Measurements from ENCODE around the gene CFAP210. TPM values are rescaled to one million over a fixed set of nuclear protein-coding genes. Genes with fewer than 3 reads are reported as not detected.

The CFAP210 gene
- total and polyA plus RNA-seq, 9 of the 15 experiments (the other 6 are each of a cell fraction or from before 2014, with no cell fraction given): 0.75 to 3.6 (median 1.3) TPM

DNA sequence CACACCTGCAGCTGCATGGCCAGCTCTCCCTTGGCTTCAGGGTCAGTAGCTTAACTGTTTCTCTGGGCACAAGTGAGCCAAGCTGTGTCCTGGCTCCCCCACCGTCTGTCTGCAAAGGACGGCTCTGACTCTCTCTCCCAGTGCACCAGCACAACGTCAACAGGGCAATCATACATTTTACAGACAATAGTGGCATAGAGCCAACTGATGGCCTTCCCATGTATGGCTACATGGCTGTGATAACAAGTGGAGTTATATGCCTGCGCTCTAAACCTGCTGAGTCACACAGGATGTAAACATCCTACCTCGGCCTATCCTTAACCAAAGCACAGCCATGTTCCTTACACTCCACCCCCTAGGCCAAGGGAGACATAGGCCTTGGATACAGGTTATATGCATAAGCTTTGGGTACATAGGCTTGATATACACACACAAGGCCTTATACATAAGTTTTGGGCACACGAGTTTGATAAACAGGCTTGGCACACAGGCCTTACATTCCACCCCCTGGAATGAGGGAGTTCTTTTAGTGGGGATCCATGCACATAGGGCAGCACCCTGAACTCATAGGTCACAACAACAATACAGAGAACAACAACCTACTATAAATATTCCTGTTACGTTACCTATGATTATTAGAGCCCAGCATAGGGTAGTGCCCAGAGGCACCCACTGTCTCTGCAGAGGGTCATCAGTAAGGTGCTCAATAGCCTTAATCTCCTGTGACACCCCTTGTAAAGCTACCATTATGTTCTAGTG lies 17.7 kb upstream of the CFAP210 start (continued):
- TF ChIP-seq HLTF (IDR thresholded peaks at IDR 0.05) (no peak), ZNF347 (CRISPR knock-in tag; IDR thresholded peaks at IDR 0.05; ENCODE audit: low read depth) (peak; percentile 96), RUNX1 (IDR thresholded peaks at IDR 0.05; ENCODE audit: low read depth) (no peak), FOXK2 (conservative IDR thresholded peaks at IDR 0.05 in 1 of 2, IDR thresholded peaks at IDR 0.05 in 1 of 2; ENCODE audit: low read depth in 2 of 2) (peak; percentile 96 to 98), BRD9 (IDR thresholded peaks at IDR 0.05; ENCODE audit: low read depth, partially characterized antibody) (no peak), KLF13 (tag; IDR thresholded peaks at IDR 0.05; ENCODE audit: borderline replicate concordance, low read depth) (peak; percentile 98), SIN3B (IDR thresholded peaks at IDR 0.05; ENCODE audit: low read depth) (no peak), NFIX (CRISPR knock-in tag; IDR thresholded peaks at IDR 0.05; ENCODE audit: low read depth) (peak; percentile 62), SOX6 (IDR thresholded peaks at IDR 0.05) (peak; percentile 82), RFX7 (CRISPR knock-in tag; IDR thresholded peaks at IDR 0.05) (peak; percentile 89), ARNT (IDR thresholded peaks at IDR 0.05) (no peak), ATF7 (IDR thresholded peaks at IDR 0.05) (peak; percentile 47; the same call in 1 of the 2 replicates), ZNF124 (CRISPR knock-in tag; IDR thresholded peaks at IDR 0.05) (no peak), ZNF354B (CRISPR knock-in tag; IDR thresholded peaks at IDR 0.05) (peak; percentile 95), GTF2A2 (tag; IDR thresholded peaks at IDR 0.05) (peak; percentile 96), ZNF143 (CRISPR knock-in tag; IDR thresholded peaks at IDR 0.05) (no peak)
- TF ChIP-seq, protein P1, sequence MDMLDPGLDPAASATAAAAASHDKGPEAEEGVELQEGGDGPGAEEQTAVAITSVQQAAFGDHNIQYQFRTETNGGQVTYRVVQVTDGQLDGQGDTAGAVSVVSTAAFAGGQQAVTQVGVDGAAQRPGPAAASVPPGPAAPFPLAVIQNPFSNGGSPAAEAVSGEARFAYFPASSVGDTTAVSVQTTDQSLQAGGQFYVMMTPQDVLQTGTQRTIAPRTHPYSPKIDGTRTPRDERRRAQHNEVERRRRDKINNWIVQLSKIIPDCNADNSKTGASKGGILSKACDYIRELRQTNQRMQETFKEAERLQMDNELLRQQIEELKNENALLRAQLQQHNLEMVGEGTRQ (CRISPR knock-in tag; IDR thresholded peaks at IDR 0.05): no peak
- TF ChIP-seq, protein P2, sequence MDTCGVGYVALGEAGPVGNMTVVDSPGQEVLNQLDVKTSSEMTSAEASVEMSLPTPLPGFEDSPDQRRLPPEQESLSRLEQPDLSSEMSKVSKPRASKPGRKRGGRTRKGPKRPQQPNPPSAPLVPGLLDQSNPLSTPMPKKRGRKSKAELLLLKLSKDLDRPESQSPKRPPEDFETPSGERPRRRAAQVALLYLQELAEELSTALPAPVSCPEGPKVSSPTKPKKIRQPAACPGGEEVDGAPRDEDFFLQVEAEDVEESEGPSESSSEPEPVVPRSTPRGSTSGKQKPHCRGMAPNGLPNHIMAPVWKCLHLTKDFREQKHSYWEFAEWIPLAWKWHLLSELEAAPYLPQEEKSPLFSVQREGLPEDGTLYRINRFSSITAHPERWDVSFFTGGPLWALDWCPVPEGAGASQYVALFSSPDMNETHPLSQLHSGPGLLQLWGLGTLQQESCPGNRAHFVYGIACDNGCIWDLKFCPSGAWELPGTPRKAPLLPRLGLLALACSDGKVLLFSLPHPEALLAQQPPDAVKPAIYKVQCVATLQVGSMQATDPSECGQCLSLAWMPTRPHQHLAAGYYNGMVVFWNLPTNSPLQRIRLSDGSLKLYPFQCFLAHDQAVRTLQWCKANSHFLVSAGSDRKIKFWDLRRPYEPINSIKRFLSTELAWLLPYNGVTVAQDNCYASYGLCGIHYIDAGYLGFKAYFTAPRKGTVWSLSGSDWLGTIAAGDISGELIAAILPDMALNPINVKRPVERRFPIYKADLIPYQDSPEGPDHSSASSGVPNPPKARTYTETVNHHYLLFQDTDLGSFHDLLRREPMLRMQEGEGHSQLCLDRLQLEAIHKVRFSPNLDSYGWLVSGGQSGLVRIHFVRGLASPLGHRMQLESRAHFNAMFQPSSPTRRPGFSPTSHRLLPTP (IDR thresholded peaks at IDR 0.05; ENCODE audit: borderline replicate concordance, extremely low read depth, insufficient read length): no peak
- TF ChIP-seq, protein P3, sequence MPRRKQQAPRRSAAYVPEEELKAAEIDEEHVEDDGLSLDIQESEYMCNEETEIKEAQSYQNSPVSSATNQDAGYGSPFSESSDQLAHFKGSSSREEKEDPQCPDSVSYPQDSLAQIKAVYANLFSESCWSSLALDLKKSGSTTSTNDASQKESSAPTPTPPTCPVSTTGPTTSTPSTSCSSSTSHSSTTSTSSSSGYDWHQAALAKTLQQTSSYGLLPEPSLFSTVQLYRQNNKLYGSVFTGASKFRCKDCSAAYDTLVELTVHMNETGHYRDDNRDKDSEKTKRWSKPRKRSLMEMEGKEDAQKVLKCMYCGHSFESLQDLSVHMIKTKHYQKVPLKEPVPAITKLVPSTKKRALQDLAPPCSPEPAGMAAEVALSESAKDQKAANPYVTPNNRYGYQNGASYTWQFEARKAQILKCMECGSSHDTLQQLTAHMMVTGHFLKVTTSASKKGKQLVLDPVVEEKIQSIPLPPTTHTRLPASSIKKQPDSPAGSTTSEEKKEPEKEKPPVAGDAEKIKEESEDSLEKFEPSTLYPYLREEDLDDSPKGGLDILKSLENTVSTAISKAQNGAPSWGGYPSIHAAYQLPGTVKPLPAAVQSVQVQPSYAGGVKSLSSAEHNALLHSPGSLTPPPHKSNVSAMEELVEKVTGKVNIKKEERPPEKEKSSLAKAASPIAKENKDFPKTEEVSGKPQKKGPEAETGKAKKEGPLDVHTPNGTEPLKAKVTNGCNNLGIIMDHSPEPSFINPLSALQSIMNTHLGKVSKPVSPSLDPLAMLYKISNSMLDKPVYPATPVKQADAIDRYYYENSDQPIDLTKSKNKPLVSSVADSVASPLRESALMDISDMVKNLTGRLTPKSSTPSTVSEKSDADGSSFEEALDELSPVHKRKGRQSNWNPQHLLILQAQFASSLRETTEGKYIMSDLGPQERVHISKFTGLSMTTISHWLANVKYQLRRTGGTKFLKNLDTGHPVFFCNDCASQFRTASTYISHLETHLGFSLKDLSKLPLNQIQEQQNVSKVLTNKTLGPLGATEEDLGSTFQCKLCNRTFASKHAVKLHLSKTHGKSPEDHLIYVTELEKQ (CRISPR knock-in tag; IDR thresholded peaks at IDR 0.05): peak; percentile 96
- TF ChIP-seq, protein P4, sequence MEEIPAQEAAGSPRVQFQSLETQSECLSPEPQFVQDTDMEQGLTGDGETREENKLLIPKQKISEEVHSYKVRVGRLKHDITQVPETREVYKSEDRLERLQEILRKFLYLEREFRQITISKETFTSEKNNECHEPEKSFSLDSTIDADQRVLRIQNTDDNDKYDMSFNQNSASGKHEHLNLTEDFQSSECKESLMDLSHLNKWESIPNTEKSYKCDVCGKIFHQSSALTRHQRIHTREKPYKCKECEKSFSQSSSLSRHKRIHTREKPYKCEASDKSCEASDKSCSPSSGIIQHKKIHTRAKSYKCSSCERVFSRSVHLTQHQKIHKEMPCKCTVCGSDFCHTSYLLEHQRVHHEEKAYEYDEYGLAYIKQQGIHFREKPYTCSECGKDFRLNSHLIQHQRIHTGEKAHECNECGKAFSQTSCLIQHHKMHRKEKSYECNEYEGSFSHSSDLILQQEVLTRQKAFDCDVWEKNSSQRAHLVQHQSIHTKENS (CRISPR knock-in tag; IDR thresholded peaks at IDR 0.05): no peak
